HG03575 (cell line): ENCODE data around the gene NCBP3.
A peak's percentile ranks its signal among the peaks of the same experiment; 100 is the strongest.

Experiments used
- ATAC-seq: cut with Tn5 transposase; IDR thresholded peaks from one replicate; pipeline ENCODE4 v1.9.1; 2021; ENCODE audit not compliant: unreplicated experiment, insufficient number of reproducible peaks, low FRiP score; ENCODE audit errors: extremely low read depth

Gene NCBP3

GRCh38 chr17:3845621-3846436 is at the start of gene NCBP3:
NCBP3 (minus strand) TSS chr17:3846246; CDS start chr17:3846223, 23 bp downstream.
- peak; percentile 37 for ATAC-seq

- ATAC-seq = no peak
Observed at GRCh38 chr17:3895354-3895753, 49.3 kb upstream of the NCBP3 start.

- no peak for ATAC-seq
Observed at GRCh38 chr17:3894911-3895343, 48.9 kb upstream of the NCBP3 start.

- ATAC-seq = no peak
Observed at GRCh38 chr17:3894188-3894587, 48.1 kb upstream of the NCBP3 start.

GRCh38 chr17:3893720-3894116 is 47.7 kb upstream of the NCBP3 start:
- ATAC-seq = no peak

GRCh38 chr17:3893003-3893719 is 47.1 kb upstream of the NCBP3 start, which contains the start of gene CAMKK1:
CAMKK1 (minus strand) TSS chr17:3893053; CDS start chr17:3885687, 7,366 bp downstream.
- no peak for ATAC-seq

GRCh38 chr17:3892095-3892998 is 46.3 kb upstream of the NCBP3 start:
- no peak for ATAC-seq

GRCh38 chr17:3891626-3892094 is 45.6 kb upstream of the NCBP3 start:
- ATAC-seq = no peak

- ATAC-seq = no peak
Observed at GRCh38 chr17:3890878-3891219, 44.8 kb upstream of the NCBP3 start.

- ATAC-seq = no peak
Observed at GRCh38 chr17:3890082-3890877, 44.2 kb upstream of the NCBP3 start.

GRCh38 chr17:3889325-3890012 is 43.4 kb upstream of the NCBP3 start:
- no peak for ATAC-seq

- ATAC-seq = no peak
Observed at GRCh38 chr17:3888343-3889171, 42.5 kb upstream of the NCBP3 start.

- ATAC-seq = no peak
Observed at GRCh38 chr17:3887804-3888203, 41.8 kb upstream of the NCBP3 start.

GRCh38 chr17:3887394-3887793 is 41.3 kb upstream of the NCBP3 start:
- no peak for ATAC-seq

- ATAC-seq = no peak
Observed at GRCh38 chr17:3886776-3887175, 40.7 kb upstream of the NCBP3 start.

- no peak for ATAC-seq
Observed at GRCh38 chr17:3885970-3886369, 39.9 kb upstream of the NCBP3 start.

GRCh38 chr17:3885271-3885670 is 39.2 kb upstream of the NCBP3 start:
- no peak for ATAC-seq
